Activated CD8-positive, alpha-beta memory T cell treated with anti-CD3 and anti-CD28 coated beads, Interleukin-2, amount 50 U/mL, for 1 hour (primary cell): ENCODE results near the gene PSMD4.
A peak's percentile ranks its signal among the peaks of the same experiment; 100 is the strongest.
"Not testable (repeated sequence)": the region's sequence is repeated elsewhere in the genome, so short reads cannot be mapped to it uniquely, and the experiment has no call there.

Source experiments
- DNase-seq: peaks from one replicate; pipeline ENCODE4 v3.0.0-alpha.2; 2020; ENCODE audit errors: extremely low read depth

The PSMD4 gene

DNA sequence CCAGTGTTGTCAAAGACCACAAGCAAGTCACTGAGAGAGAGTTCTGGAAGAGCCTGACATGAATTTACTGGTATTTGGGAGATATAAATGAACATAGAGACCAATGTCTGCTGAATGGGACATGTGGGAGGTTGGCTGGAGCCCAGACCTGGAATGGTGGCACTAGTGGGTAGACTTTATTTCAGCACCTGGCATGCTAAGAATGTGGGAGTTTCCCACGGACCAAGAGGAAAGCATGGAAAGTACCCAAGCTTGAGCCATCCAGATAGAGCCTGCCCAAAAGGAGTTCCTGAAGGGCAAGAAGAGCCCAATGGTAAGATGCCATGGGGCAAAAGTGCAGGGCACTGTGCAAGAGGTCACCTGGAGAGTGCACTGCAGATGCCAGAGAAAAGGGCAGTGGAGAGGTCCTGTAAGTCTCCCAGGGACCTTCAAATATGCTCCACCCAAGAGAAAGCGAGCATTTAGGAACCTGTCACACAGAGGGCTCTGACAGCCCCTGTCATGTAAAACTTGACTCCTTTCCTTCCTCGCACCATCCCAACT lies 19.5 kb downstream of the PSMD4 start:
- DNase-seq = no peak

GRCh38 chr1:151275341-151275740 lies 20.8 kb downstream of the PSMD4 start:
- not testable (repeated sequence) for DNase-seq

GRCh38 chr1:151277249-151277648 lies 22.7 kb downstream of the PSMD4 start:
- DNase-seq = no peak

DNA sequence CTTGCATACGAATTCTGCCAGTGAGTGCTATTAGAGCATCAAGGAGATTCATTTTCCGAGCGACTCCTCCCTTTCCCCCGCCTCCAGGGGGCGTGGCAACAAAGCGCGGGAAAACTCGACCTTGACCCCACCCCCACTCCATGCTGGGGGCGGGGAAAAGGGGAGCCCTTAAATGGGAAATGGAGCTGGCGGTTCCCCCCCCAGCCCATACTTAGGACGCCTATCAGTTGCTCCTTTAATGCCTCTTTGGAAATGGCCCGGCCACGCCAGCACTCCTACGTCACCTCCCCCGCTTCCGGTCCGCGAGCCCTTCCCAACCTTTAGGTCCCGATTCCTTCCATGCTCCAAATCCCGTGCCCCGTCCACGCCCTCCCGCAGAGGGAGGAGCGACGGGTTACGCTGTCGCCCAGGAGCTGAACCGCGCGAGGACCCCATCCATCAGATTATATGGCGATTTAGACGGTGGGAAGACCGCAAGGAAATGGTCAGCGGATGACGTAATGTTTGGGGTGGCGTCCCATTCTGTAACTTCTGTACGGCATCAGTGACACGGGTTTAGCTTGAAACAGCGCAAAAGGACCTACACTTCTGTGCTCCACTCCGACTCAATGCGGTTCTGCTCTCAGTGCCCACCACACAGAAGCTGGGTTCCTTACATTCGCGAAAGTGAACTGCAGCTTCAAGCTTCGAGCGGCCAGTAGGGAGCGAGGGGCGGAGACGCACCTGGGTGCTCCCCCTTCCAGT lies 26.9 kb downstream of the PSMD4 start:
- DNase-seq = peak; percentile 80

GRCh38 chr1:151281969-151282882 lies 27.7 kb downstream of the PSMD4 start, which contains the start of gene ZNF687:
TSS of gene ZNF687 (plus strand) at chr1:151282299. CDS start at chr1:151286292, 3,993 bp downstream.
- peak; percentile 97 for DNase-seq

GRCh38 chr1:151282883-151283725 lies 28.6 kb downstream of the PSMD4 start:
- no peak for DNase-seq

GRCh38 chr1:151284013-151284577 lies 29.6 kb downstream of the PSMD4 start:
- no peak for DNase-seq

GRCh38 chr1:151286619-151287340 lies 32.2 kb downstream of the PSMD4 start:
- no peak for DNase-seq

DNA sequence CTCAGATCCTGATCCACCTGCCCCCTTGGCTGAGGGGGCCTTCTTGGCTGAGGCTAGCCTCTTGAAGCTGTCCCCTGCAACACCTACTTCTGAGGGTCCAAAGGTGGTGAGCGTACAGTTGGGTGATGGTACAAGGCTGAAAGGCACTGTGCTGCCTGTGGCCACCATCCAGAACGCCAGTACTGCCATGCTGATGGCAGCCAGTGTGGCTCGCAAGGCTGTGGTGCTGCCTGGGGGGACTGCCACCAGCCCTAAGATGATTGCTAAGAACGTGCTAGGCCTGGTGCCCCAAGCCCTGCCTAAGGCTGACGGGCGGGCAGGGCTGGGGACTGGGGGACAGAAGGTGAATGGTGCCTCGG lies 32.8 kb downstream of the PSMD4 start:
- DNase-seq = no peak

- DNase-seq = no peak
These were observed 33.4 kb downstream of the PSMD4 start for GRCh38 chr1:151287767-151288500.

DNA sequence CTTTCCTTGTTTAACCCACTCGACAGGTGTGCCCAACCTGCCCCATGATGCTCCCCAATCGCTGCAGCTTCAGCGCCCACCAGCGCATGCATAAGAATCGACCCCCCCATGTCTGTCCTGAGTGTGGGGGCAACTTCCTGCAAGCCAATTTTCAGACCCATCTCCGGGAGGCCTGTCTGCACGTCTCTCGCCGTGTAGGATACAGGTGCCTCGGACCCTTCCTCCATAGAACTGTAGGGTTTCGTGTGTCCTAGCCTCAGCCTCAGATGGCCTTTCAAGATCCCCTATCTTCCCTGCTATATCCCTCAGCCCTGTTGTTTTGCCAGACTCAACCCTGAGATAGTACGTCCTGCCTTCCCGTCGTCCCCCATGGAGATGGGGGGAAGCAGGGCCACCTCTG lies 34.0 kb downstream of the PSMD4 start:
- no peak for DNase-seq

DNA sequence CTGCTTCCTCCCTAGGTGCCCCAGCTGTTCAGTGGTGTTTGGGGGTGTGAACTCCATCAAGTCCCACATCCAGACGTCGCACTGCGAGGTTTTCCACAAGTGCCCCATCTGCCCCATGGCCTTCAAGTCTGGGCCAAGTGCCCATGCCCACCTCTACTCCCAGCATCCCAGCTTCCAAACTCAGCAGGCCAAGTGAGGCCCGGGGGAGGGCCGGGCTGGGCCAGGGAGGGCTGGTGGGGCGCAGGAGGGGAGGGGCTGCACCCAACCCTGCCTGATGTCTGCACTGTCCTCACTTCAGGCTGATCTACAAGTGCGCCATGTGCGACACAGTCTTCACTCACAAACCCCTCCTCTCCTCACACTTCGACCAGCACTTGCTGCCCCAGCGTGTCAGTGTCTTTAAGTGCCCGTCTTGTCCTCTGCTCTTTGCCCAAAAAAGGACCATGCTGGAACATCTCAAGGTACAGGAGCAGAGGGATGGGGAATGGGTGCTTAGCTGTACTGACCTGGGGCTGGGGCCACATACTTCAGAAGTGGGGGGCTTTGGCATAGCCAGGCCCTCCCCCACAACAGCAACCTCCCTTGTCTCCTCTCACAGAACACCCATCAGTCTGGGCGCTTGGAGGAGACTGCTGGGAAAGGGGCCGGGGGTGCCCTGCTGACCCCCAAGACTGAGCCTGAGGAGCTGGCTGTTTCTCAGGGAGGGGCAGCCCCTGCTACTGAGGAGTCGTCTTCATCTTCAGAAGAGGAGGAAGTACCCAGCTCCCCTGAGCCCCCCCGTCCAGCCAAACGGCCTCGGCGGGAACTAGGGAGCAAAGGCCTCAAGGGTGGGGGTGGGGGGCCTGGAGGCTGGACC lies 34.8 kb downstream of the PSMD4 start:
- no peak for DNase-seq

- DNase-seq = no peak
These were observed 35.6 kb downstream of the PSMD4 start for GRCh38 chr1:151289991-151290708.

DNA sequence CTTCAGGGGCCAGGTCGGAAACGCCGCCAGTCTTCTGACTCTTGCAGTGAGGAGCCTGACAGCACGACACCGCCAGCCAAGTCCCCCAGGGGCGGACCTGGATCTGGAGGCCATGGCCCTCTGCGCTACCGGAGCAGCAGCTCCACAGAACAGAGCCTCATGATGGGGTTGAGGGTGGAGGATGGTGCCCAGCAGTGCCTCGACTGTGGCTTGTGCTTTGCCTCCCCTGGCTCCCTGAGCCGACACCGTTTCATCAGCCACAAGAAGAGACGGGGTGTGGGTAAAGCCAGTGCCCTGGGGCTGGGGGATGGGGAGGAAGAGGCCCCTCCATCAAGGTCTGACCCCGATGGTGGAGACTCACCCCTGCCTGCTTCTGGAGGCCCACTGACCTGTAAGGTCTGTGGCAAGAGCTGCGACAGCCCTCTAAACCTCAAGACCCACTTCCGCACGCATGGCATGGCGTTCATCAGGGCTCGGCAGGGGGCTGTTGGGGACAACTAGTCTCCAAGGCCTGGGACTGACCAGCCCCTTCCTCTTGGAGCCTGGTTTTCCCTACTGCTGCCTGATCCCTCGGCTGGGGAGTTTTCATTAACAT lies 36.3 kb downstream of the PSMD4 start:
- DNase-seq = no peak

GRCh38 chr1:151292207-151293030 lies 37.9 kb downstream of the PSMD4 start:
- DNase-seq = no peak

GRCh38 chr1:151293093-151293492 lies 38.6 kb downstream of the PSMD4 start:
- no peak for DNase-seq
